Stomach smooth muscle (tissue), 2 donors: ENCODE data around the gene HILPDA.

Experiments used
- H3K27ac ChIP-seq: one replicate; pipeline ENCODE4 v1.7.0; 2013; ENCODE audit warnings: mild to moderate bottlenecking, low read length, inconsistent platforms
- H3K27me3 ChIP-seq, 2 donors: one replicate each; pipeline ENCODE4 v1.7.0; 2013; ENCODE audit warnings: low read length in 2 of 2; ENCODE audit not compliant: insufficient read depth in 2 of 2, control insufficient read depth in 1 of 2
- H3K36me3 ChIP-seq, 2 donors: one replicate each; pipeline ENCODE4 v1.7.0; 2013; ENCODE audit warnings: low read length in 2 of 2; ENCODE audit not compliant: control insufficient read depth in 2 of 2, insufficient read depth in 2 of 2
- H3K4me1 ChIP-seq: one replicate; pipeline ENCODE4 v1.7.0; 2013; ENCODE audit warnings: low read length; ENCODE audit not compliant: control insufficient read depth, insufficient read depth
- H3K4me3 ChIP-seq, 2 donors: one replicate each; pipeline ENCODE4 v1.7.0; 2013; ENCODE audit warnings: low read length in 2 of 2
- H3K9ac ChIP-seq, 2 donors: one replicate each; pipeline ENCODE4 v1.7.0; 2013; ENCODE audit warnings: low read length in 2 of 2, mild to moderate bottlenecking in 1 of 2
- H3K9me3 ChIP-seq, 2 donors: one replicate each; pipeline ENCODE4 v1.7.0; 2013; ENCODE audit warnings: low read length in 2 of 2; ENCODE audit not compliant: control insufficient read depth in 2 of 2
- donor health status: healthy.
- donor health status: Pancreatic carcinoma.

Gene HILPDA

GRCh38 chr7:128455543-128456254, at the start of gene HILPDA:
HILPDA (plus strand) TSS chr7:128455878; CDS start chr7:128457269, 1,391 bp downstream.
- peaks cover 39% of the 10 kb centered on the region for H3K4me1 ChIP-seq

GRCh38 chr7:128406314-128407232, 49.1 kb upstream of the HILPDA start:
- Histone ChIP-seq H3K4me3 (peak overlapping the region in 1 of 2 donors; percentile 44), H3K36me3 (peaks cover 0 to 2% of the 10 kb centered on the region in 2 donors), H3K4me1 (peaks cover 41% of the 10 kb centered on the region), H3K9me3 (no peaks in the 10 kb centered on the region), H3K27ac (peak overlapping the region; percentile 41), H3K9ac (peak overlapping the region in 1 of 2 donors; percentile 38), H3K27me3 (no peaks in the 10 kb centered on the region)

More at GRCh38 chr7:128455543-128456254, at the start of gene HILPDA:
- Histone ChIP-seq H3K9ac (peak within 1 kb of the TSS; percentile 71 to 80), H3K9me3 (no peaks in the 10 kb centered on the region), H3K4me3 (peak within 1 kb of the TSS; percentile 81 to 92), H3K27ac (peak within 1 kb of the TSS; percentile 97), H3K36me3 (peaks cover 0 to 3% of the 10 kb centered on the region in 2 donors), H3K27me3 (no peaks in the 10 kb centered on the region)

DNA sequence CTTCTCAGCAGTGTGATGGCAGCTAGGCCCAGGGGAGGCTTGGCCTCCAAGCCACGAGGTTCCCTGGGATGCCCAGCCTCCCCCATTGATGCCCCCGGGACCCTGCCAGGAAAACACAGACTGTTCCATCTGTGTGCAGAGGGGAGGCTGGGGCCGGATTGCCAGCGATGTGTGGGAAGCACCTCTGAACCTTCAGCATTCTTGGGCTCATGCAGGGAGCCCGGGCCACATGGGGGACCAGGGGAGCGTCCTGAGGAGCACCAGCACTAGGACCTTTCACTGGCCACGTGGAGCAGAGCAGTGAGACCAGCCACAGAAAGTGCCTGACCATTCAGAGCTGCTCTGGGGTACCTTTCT, 48.5 kb upstream of the HILPDA start:
- peak overlapping the region; percentile 41 for H3K27ac ChIP-seq
- H3K36me3 ChIP-seq: peaks cover 0 to 2% of the 10 kb centered on the region in 2 donors
- no peak overlapping the region for H3K9ac ChIP-seq
- H3K4me3 ChIP-seq: no peak overlapping the region
- H3K27me3 ChIP-seq: no peaks in the 10 kb centered on the region
- peaks cover 41% of the 10 kb centered on the region for H3K4me1 ChIP-seq
- no peaks in the 10 kb centered on the region for H3K9me3 ChIP-seq

GRCh38 chr7:128407751-128408708, 47.6 kb upstream of the HILPDA start:
- H3K36me3 ChIP-seq: peaks cover 0 to 2% of the 10 kb centered on the region in 2 donors
- H3K9me3 ChIP-seq: no peaks in the 10 kb centered on the region
- H3K27ac ChIP-seq: peak overlapping the region; percentile 92
- H3K9ac ChIP-seq: no peak overlapping the region
- peak overlapping the region in 1 of 2 donors; percentile 95 for H3K4me3 ChIP-seq
- H3K27me3 ChIP-seq: no peaks in the 10 kb centered on the region
- peaks cover 41% of the 10 kb centered on the region for H3K4me1 ChIP-seq

- H3K9ac ChIP-seq: peak overlapping the region; percentile 72 to 80
- peak overlapping the region; percentile 87 to 95 for H3K4me3 ChIP-seq
- H3K27ac ChIP-seq: peak overlapping the region; percentile 92
- no peaks in the 10 kb centered on the region for H3K36me3 ChIP-seq
- H3K9me3 ChIP-seq: no peaks in the 10 kb centered on the region
- no peaks in the 10 kb centered on the region for H3K27me3 ChIP-seq
- peaks cover 41% of the 10 kb centered on the region for H3K4me1 ChIP-seq
Observed at GRCh38 chr7:128408709-128409595, 46.7 kb upstream of the HILPDA start.

DNA sequence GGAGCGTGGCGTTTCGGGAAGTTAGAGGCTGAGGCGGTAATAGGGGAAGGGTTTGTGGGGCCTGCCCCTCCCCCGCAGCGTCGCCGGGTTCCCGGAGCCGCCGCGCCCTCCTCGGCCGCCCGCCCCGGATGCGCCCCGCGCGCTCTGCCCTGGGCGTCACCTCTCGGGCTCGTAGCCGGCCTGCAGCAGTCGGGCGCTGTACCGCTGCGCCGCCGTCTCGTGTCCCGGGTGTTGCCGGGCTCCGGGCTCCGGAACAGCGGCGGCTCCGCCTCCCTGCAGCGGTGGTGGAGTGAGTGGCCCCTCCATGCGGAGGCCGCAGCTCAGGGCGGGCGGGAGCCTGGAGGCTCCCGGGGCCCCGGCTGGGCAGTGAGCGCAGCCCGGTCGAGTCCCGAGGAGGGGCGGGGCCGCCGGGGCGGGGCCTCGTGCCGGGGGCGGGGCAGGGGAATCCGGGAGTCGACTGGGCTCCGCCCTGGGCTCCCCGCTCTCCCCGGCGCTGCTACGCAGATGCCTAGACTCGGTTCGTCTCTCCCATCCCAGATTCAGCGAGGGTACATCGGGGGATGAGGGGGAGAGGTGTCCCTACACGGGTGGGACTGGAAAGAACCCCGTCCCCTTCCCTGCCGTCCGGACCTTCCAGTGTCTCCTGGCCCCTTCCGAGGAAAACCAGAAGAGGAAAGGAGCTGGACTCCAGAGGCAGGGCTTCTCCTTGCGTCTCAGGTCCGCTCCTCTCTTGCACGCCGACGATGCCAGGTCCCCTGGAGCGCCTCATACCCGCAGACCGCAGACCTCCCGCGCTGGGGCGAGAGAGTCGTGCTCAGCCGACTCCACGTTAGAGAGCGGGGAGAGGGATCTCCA, 45.9 kb upstream of the HILPDA start, which contains the start of gene IMPDH1:
TSS of gene IMPDH1 (minus strand) at position 387 of the 855 bp plus-strand sequence. CDS start at position 306, 81 bp downstream.
- Histone ChIP-seq H3K36me3 (no peaks in the 10 kb centered on the region), H3K9ac (peak within 1 kb of the TSS; percentile 72 to 96), H3K27ac (peak within 1 kb of the TSS; percentile 92), H3K9me3 (no peaks in the 10 kb centered on the region), H3K4me3 (peak within 1 kb of the TSS; percentile 87 to 95), H3K27me3 (no peaks in the 10 kb centered on the region), H3K4me1 (peaks cover 33% of the 10 kb centered on the region)

DNA sequence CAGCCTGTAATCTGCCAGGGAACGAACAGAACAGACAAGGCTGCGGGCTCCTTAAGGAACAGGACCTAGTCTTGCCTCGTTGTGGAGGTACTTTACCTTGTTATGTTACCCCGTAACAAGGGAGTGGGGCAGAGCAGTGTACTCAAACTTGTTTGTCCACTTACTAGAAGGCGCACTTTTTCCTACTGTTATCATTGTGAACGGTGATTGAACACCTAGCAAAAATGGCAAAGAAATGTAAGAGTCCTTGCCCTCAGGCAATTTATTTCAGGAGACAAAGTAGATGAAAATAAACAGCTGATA, 45.3 kb upstream of the HILPDA start:
- peak overlapping the region; percentile 72 to 96 for H3K9ac ChIP-seq
- peak overlapping the region; percentile 92 for H3K27ac ChIP-seq
- peak overlapping the region; percentile 87 to 95 for H3K4me3 ChIP-seq
- H3K9me3 ChIP-seq: no peaks in the 10 kb centered on the region
- H3K36me3 ChIP-seq: no peaks in the 10 kb centered on the region
- H3K4me1 ChIP-seq: peaks cover 27% of the 10 kb centered on the region
- H3K27me3 ChIP-seq: no peaks in the 10 kb centered on the region

GRCh38 chr7:128415217-128415785, 40.4 kb upstream of the HILPDA start:
- Histone ChIP-seq H3K27ac (no peak overlapping the region), H3K9me3 (no peaks in the 10 kb centered on the region), H3K27me3 (no peaks in the 10 kb centered on the region), H3K36me3 (no peaks in the 10 kb centered on the region), H3K9ac (no peak overlapping the region), H3K4me1 (no peaks in the 10 kb centered on the region), H3K4me3 (no peak overlapping the region)

DNA sequence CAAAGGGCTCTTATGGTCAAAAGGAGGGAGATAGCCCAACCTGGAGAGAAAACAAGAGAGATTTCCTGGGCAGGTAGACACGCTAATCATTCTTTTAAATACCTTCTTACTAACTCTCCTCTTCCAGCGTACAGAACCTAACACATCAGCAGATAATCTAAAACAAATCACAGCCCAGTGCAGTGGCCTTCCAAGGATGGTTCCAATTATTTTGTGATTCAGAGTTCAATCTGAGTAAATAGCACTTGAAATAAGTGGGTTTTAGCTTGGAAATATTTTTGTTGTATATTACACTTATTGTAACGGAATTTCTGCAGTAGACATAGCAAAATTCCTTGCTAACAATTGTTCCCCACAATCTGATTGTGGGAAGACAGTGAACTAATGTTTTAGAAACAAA, 38.6 kb upstream of the HILPDA start:
- H3K36me3 ChIP-seq: no peaks in the 10 kb centered on the region
- no peak overlapping the region for H3K9ac ChIP-seq
- H3K9me3 ChIP-seq: no peaks in the 10 kb centered on the region
- no peaks in the 10 kb centered on the region for H3K27me3 ChIP-seq
- no peak overlapping the region for H3K27ac ChIP-seq
- H3K4me1 ChIP-seq: no peaks in the 10 kb centered on the region
- no peak overlapping the region for H3K4me3 ChIP-seq
